Measurements from ENCODE around the gene GPATCH4.

The GPATCH4 gene

GRCh38 chr1:156546267-156546666, 55.0 kb downstream of the GPATCH4 start:
- ATAC-seq = no peak
- TF ChIP-seq ESRRG (CRISPR knock-in tag; IDR thresholded peaks at IDR 0.05) = no peak
- TF ChIP-seq, protein P1, sequence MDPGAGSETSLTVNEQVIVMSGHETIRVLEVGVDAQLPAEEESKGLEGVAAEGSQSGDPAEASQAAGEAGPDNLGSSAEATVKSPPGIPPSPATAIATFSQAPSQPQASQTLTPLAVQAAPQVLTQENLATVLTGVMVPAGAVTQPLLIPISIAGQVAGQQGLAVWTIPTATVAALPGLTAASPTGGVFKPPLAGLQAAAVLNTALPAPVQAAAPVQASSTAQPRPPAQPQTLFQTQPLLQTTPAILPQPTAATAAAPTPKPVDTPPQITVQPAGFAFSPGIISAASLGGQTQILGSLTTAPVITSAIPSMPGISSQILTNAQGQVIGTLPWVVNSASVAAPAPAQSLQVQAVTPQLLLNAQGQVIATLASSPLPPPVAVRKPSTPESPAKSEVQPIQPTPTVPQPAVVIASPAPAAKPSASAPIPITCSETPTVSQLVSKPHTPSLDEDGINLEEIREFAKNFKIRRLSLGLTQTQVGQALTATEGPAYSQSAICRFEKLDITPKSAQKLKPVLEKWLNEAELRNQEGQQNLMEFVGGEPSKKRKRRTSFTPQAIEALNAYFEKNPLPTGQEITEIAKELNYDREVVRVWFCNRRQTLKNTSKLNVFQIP (CRISPR knock-in tag; IDR thresholded peaks at IDR 0.05; ENCODE audit: borderline replicate concordance, low read depth) = no peak
- TF ChIP-seq ZNF565 (CRISPR knock-in tag; conservative IDR thresholded peaks at IDR 0.05; ENCODE audit: low read depth) = no peak
- no peak for TF ChIP-seq ZNF70 (CRISPR knock-in tag; IDR thresholded peaks at IDR 0.05)
- TF ChIP-seq ZFP3 (CRISPR knock-in tag; IDR thresholded peaks at IDR 0.05) = no peak
- TF ChIP-seq ZFP30 (CRISPR knock-in tag; IDR thresholded peaks at IDR 0.05) = no peak
- no peak for TF ChIP-seq TCF4 (CRISPR knock-in tag; IDR thresholded peaks at IDR 0.05; ENCODE audit: borderline replicate concordance)
- TF ChIP-seq, protein P2, sequence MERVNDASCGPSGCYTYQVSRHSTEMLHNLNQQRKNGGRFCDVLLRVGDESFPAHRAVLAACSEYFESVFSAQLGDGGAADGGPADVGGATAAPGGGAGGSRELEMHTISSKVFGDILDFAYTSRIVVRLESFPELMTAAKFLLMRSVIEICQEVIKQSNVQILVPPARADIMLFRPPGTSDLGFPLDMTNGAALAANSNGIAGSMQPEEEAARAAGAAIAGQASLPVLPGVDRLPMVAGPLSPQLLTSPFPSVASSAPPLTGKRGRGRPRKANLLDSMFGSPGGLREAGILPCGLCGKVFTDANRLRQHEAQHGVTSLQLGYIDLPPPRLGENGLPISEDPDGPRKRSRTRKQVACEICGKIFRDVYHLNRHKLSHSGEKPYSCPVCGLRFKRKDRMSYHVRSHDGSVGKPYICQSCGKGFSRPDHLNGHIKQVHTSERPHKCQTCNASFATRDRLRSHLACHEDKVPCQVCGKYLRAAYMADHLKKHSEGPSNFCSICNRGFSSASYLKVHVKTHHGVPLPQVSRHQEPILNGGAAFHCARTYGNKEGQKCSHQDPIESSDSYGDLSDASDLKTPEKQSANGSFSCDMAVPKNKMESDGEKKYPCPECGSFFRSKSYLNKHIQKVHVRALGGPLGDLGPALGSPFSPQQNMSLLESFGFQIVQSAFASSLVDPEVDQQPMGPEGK (CRISPR knock-in tag; IDR thresholded peaks at IDR 0.05; ENCODE audit: borderline replicate concordance) = no peak
- no peak for TF ChIP-seq RARB (CRISPR knock-in tag; IDR thresholded peaks at IDR 0.05)
- TF ChIP-seq ARNTL (CRISPR knock-in tag; IDR thresholded peaks at IDR 0.05; ENCODE audit: borderline replicate concordance, low read depth) = no peak
- TF ChIP-seq, protein P3, sequence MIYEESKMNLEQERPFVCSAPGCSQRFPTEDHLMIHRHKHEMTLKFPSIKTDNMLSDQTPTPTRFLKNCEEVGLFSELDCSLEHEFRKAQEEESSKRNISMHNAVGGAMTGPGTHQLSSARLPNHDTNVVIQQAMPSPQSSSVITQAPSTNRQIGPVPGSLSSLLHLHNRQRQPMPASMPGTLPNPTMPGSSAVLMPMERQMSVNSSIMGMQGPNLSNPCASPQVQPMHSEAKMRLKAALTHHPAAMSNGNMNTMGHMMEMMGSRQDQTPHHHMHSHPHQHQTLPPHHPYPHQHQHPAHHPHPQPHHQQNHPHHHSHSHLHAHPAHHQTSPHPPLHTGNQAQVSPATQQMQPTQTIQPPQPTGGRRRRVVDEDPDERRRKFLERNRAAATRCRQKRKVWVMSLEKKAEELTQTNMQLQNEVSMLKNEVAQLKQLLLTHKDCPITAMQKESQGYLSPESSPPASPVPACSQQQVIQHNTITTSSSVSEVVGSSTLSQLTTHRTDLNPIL (CRISPR knock-in tag; IDR thresholded peaks at IDR 0.05; ENCODE audit: low read depth) = no peak
- no peak for TF ChIP-seq PPARA (CRISPR knock-in tag; IDR thresholded peaks at IDR 0.05; ENCODE audit: borderline replicate concordance)
- TF ChIP-seq GLIS3 (CRISPR knock-in tag; IDR thresholded peaks at IDR 0.05) = no peak
- TF ChIP-seq CSDC2 (CRISPR knock-in tag; IDR thresholded peaks at IDR 0.05) = no peak
- TF ChIP-seq TOX (CRISPR knock-in tag; IDR thresholded peaks at IDR 0.05; ENCODE audit: borderline replicate concordance) = no peak
- no peak for TF ChIP-seq ZNF8 (CRISPR knock-in tag; IDR thresholded peaks at IDR 0.05)
- TF ChIP-seq TSHZ2 (CRISPR knock-in tag; IDR thresholded peaks at IDR 0.05) = no peak
- no peak for TF ChIP-seq SNAI2 (CRISPR knock-in tag; IDR thresholded peaks at IDR 0.05)
- no peak for TF ChIP-seq ZC3H10 (CRISPR knock-in tag; IDR thresholded peaks at IDR 0.05)
- TF ChIP-seq OSR1 (CRISPR knock-in tag; IDR thresholded peaks at IDR 0.05) = no peak

DNA sequence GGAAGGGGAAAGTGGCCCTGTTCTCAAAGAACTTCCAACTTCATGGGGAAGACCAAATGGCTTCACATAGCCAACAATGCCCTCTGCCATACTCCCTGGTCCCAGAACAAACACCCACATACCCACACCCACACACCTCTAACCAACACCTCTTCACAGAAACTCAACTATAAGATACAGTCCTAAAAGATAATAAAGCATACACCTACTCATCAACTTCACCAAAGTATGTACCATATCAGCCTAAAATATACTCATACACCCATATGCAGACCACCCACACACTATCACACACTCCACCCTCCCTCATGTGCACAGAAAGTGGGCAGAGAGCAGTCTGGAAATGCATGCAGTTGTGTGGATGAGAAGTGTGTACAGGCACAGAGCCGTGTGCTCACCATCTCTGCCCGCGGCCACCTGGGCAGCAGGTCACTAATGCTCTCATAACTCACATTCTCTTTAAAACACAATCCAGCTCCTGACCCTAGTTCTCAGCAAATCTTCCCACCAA, 56.6 kb downstream of the GPATCH4 start:
- ATAC-seq = no peak
- TF ChIP-seq, protein P2 (CRISPR knock-in tag; IDR thresholded peaks at IDR 0.05; ENCODE audit: borderline replicate concordance) = no peak
- TF ChIP-seq OSR1 (CRISPR knock-in tag; IDR thresholded peaks at IDR 0.05) = no peak
- no peak for TF ChIP-seq TOX (CRISPR knock-in tag; IDR thresholded peaks at IDR 0.05; ENCODE audit: borderline replicate concordance)
- TF ChIP-seq ARNTL (CRISPR knock-in tag; IDR thresholded peaks at IDR 0.05; ENCODE audit: borderline replicate concordance, low read depth) = no peak
- TF ChIP-seq ZNF70 (CRISPR knock-in tag; IDR thresholded peaks at IDR 0.05) = no peak
- TF ChIP-seq TSHZ2 (CRISPR knock-in tag; IDR thresholded peaks at IDR 0.05) = no peak
- TF ChIP-seq, protein P3 (CRISPR knock-in tag; IDR thresholded peaks at IDR 0.05; ENCODE audit: low read depth) = no peak
- TF ChIP-seq SNAI2 (CRISPR knock-in tag; IDR thresholded peaks at IDR 0.05) = no peak
- TF ChIP-seq PPARA (CRISPR knock-in tag; IDR thresholded peaks at IDR 0.05; ENCODE audit: borderline replicate concordance) = no peak
- no peak for TF ChIP-seq ZFP3 (CRISPR knock-in tag; IDR thresholded peaks at IDR 0.05)
- no peak for TF ChIP-seq GLIS3 (CRISPR knock-in tag; IDR thresholded peaks at IDR 0.05)
- TF ChIP-seq CSDC2 (CRISPR knock-in tag; IDR thresholded peaks at IDR 0.05) = no peak
- TF ChIP-seq ZC3H10 (CRISPR knock-in tag; IDR thresholded peaks at IDR 0.05) = no peak
- no peak for TF ChIP-seq ZFP30 (CRISPR knock-in tag; IDR thresholded peaks at IDR 0.05)
